HepG2 (cell line): ENCODE measurements around the gene BLCAP. TPM values are rescaled to one million over a fixed set of nuclear protein-coding genes. Genes with fewer than 3 reads are reported as not detected.

Experiments
- HOXA9 ChIP-seq: sonication (generic); formaldehyde crosslinking; IDR thresholded peaks from 2 replicates; pipeline ENCODE4 v1.8.1; 2022; ENCODE audit warnings: missing genetic modification reagents, mild to moderate bottlenecking, moderate library complexity, borderline replicate concordance
- LCORL ChIP-seq, 2 experiments: fragments of 450-650 bp in 1 of 2; sonication (generic) in 1 of 2; formaldehyde crosslinking in 1 of 2; IDR thresholded peaks; 2 replicates each; pipeline versions ENCODE4 v1.5.0 to v1.6.1; 2017 to 2020; ENCODE audit warnings: antibody characterized with exemption in 1 of 2, missing genetic modification reagents in 1 of 2
- RELA ChIP-seq: sonication (generic); formaldehyde crosslinking; IDR thresholded peaks from 2 replicates; pipeline ENCODE4 v1.4.0; 2020; ENCODE audit warnings: missing genetic modification reagents
- SMAD3 ChIP-seq: sonication (generic); formaldehyde crosslinking; IDR thresholded peaks from 2 replicates; pipeline ENCODE4 v1.4.0; 2020; ENCODE audit warnings: missing genetic modification reagents
- SP2 ChIP-seq: sonication (generic); formaldehyde crosslinking; IDR thresholded peaks from 2 replicates; pipeline ENCODE4 v1.5.1; 2020; ENCODE audit warnings: mild to moderate bottlenecking, missing genetic modification reagents
- SYNCRIP ChIP-seq: fragments of 200-400 bp; formaldehyde crosslinking; IDR thresholded peaks from 2 replicates; pipeline ENCODE4 v1.6.1; 2018; ENCODE audit warnings: mild to moderate bottlenecking, low read depth, low read length; ENCODE audit not compliant: insufficient read depth
- TBP ChIP-seq: sonication (generic); formaldehyde crosslinking; IDR thresholded peaks from 2 replicates; pipeline ENCODE4 v1.5.0; 2020; ENCODE audit warnings: missing genetic modification reagents
- ZBTB3 ChIP-seq: sonication (generic); formaldehyde crosslinking; IDR thresholded peaks from 2 replicates; pipeline ENCODE4 v1.4.0; 2020; ENCODE audit warnings: low read depth, mild to moderate bottlenecking, moderate library complexity, missing genetic modification reagents, borderline replicate concordance
- ZFAT ChIP-seq: sonication (generic); formaldehyde crosslinking; conservative IDR thresholded peaks from 2 replicates; pipeline ENCODE4 v1.8.1; 2023; ENCODE audit warnings: missing genetic modification reagents, inconsistent platforms
- ZNF12 ChIP-seq: sonication (generic); formaldehyde crosslinking; IDR thresholded peaks from 2 replicates; pipeline ENCODE4 v1.5.0; 2020; ENCODE audit warnings: missing genetic modification reagents
- ZNF589 ChIP-seq: sonication (generic); formaldehyde crosslinking; conservative IDR thresholded peaks from 2 replicates; pipeline ENCODE4 v1.8.0; 2022; ENCODE audit warnings: mild to moderate bottlenecking, moderate library complexity, missing genetic modification reagents
- polyA plus RNA-seq, 8 experiments: library from polyadenylated mRNA; depleted of rRNA in 3 of 8; stranded (reverse) in 7 of 8; unstranded in 1 of 8; fragments of >200 nt; fragmentation: Illumina TruSeq in 4 of 8; extraction: Trizol in 4 of 8; gene quantifications; 2 replicates each; pipeline versions ENCODE4 v1.2.1 to v1.2.3, GENCODE V29; 2011 to 2016; ENCODE audit warnings: low read depth in 4 of 8, missing spikeins in 1 of 8, mixed read lengths in 1 of 8; ENCODE audit not compliant: insufficient read depth in 1 of 8
- total RNA-seq, 5 experiments: library from RNA; depleted of rRNA; stranded (reverse); fragments of >200 nt; fragmentation: Illumina TruSeq; extraction: Trizol; gene quantifications; 2 replicates each; pipeline ENCODE4 v1.2.3, GENCODE V29; 2016; ENCODE audit warnings: low read depth in 1 of 5
- TF ChIP-seq, protein P1 (sequence below), 2 experiments: fragments of 450-650 bp in 1 of 2; sonication (generic) in 1 of 2; formaldehyde crosslinking in 1 of 2; IDR thresholded peaks; 2 replicates each; pipeline versions ENCODE4 v1.6.1 to v1.8.0; 2016 to 2022; ENCODE audit warnings: antibody characterized with exemption in 1 of 2, mild to moderate bottlenecking in 1 of 2, missing genetic modification reagents in 1 of 2
- TF ChIP-seq, protein P2 (sequence below): sonication (generic); formaldehyde crosslinking; IDR thresholded peaks from 2 replicates; pipeline ENCODE4 v1.4.0; 2020; ENCODE audit warnings: missing genetic modification reagents, mild to moderate bottlenecking, borderline replicate concordance

BLCAP gene
- total and polyA plus RNA-seq, 2 of the 13 experiments (the other 11 are each of a cell fraction or from before 2014, with no cell fraction given): 52.4 to 86.8 TPM

DNA sequence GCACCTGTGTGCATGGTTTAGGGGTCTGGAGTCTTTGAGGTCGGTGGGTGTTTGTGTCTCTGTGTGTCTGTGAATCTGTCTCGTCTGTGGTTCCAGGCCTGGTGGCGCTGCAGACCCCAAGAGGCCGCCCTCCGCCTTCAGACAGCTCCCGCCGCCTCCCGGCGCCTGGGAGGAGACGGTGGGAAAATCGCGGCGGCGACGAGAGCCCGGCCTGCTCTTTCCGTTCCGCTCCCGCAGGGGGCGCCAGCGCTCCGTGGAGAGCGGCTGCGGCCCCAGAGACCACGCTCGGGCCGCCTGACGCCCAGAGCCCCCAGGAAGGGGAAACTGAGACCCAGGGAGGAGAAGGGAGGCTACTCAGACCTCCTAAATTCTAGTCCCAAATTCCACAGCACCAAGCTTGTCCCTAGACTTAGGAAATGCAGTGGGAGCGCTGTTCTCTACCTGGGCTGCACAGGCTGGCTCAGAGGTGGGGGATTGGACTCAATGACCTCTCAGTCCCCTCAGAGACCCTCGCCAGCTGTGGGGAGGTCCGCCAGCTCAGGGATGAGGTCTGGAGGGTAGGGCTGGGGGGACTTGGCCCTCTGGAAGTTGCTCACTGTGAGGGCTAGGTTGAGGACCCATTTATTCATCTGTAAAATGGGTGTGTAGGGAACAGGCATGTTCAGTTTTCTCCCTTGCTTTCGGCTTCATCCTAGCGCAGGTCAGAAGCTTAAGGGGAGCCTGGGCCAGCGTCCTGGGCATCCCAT is 36.9 kb upstream of the BLCAP start (continued):
- no peak for TF ChIP-seq LCORL (IDR thresholded peaks at IDR 0.05)
- TF ChIP-seq LCORL (CRISPR knock-in tag; IDR thresholded peaks at IDR 0.05): 0 out of 2 replicates have a peak, but pooled peaks have one; percentile 39
- no peak for TF ChIP-seq ZNF589 (CRISPR knock-in tag)
- TF ChIP-seq TBP (CRISPR knock-in tag): no peak
- TF ChIP-seq, protein P1, sequence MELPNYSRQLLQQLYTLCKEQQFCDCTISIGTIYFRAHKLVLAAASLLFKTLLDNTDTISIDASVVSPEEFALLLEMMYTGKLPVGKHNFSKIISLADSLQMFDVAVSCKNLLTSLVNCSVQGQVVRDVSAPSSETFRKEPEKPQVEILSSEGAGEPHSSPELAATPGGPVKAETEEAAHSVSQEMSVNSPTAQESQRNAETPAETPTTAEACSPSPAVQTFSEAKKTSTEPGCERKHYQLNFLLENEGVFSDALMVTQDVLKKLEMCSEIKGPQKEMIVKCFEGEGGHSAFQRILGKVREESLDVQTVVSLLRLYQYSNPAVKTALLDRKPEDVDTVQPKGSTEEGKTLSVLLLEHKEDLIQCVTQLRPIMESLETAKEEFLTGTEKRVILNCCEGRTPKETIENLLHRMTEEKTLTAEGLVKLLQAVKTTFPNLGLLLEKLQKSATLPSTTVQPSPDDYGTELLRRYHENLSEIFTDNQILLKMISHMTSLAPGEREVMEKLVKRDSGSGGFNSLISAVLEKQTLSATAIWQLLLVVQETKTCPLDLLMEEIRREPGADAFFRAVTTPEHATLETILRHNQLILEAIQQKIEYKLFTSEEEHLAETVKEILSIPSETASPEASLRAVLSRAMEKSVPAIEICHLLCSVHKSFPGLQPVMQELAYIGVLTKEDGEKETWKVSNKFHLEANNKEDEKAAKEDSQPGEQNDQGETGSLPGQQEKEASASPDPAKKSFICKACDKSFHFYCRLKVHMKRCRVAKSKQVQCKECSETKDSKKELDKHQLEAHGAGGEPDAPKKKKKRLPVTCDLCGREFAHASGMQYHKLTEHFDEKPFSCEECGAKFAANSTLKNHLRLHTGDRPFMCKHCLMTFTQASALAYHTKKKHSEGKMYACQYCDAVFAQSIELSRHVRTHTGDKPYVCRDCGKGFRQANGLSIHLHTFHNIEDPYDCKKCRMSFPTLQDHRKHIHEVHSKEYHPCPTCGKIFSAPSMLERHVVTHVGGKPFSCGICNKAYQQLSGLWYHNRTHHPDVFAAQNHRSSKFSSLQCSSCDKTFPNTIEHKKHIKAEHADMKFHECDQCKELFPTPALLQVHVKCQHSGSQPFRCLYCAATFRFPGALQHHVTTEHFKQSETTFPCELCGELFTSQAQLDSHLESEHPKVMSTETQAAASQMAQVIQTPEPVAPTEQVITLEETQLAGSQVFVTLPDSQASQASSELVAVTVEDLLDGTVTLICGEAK (IDR thresholded peaks at IDR 0.05): no peak
- TF ChIP-seq, protein P1 (CRISPR knock-in tag; IDR thresholded peaks at IDR 0.05): no peak
- TF ChIP-seq SP2 (CRISPR knock-in tag): no peak
- TF ChIP-seq ZBTB3 (CRISPR knock-in tag): no peak
- 0 out of 2 replicates have a peak, but pooled peaks have one; percentile 64 for TF ChIP-seq RELA (CRISPR knock-in tag)
- no peak for TF ChIP-seq ZFAT (CRISPR knock-in tag)
- no peak for TF ChIP-seq ZNF12
- TF ChIP-seq HOXA9: no peak
- TF ChIP-seq, protein P2, sequence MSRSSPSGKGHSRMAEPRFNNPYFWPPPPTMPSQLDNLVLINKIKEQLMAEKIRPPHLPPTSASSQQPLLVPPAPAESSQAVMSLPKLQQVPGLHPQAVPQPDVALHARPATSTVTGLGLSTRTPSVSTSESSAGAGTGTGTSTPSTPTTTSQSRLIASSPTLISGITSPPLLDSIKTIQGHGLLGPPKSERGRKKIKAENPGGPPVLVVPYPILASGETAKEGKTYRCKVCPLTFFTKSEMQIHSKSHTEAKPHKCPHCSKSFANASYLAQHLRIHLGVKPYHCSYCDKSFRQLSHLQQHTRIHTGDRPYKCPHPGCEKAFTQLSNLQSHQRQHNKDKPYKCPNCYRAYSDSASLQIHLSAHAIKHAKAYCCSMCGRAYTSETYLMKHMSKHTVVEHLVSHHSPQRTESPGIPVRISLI (CRISPR knock-in tag): 0 out of 2 replicates have a peak, but pooled peaks have one; percentile 13
- peak; percentile 58; the same call in 1 of the 2 replicates for TF ChIP-seq SMAD3 (CRISPR knock-in tag)
- no peak for TF ChIP-seq SYNCRIP
